ENCODE measurements around the gene SPATA24.

SPATA24 gene

DNA sequence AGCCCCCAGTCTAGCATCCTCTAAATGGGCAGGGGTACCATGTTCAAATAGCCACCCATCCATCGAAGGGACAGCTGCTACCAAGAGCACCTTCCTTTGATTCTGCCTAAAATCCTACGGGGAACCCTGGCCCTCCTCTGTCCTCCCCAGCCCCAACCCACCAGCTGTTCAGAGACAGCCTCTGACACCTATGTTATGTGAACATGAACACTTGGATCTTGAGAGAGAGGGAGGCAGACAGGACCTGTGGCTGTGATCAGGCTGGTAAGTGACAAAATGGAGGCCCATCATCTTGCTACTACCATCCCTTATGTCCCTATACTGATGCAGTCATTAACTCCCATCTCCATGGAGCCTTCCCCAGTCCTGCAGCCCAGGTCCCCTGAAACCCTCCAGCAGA, 29.0 kb downstream of the SPATA24 start:
- Histone ChIP-seq H3F3A (ENCODE audit: insufficient read depth) (no peaks in the 10 kb centered on the region), H3K36me3 (ENCODE audit: low read length) (no peaks in the 10 kb centered on the region), H2AFZ (ENCODE audit: low read depth, low read length, severe bottlenecking) (no peak overlapping the region), H3K9ac (ENCODE audit: low read length) (no peak overlapping the region), H3K9me3 (ENCODE audit: insufficient read depth, low read length) (no peaks in the 10 kb centered on the region), H3K4me3 (ENCODE audit: insufficient read depth, low read length, poor library complexity, severe bottlenecking) (no peak overlapping the region), H3K79me2 (ENCODE audit: insufficient read depth, low read length) (no peaks in the 10 kb centered on the region), H3K9me2 (replicated peaks; ENCODE audit: insufficient read depth, low read length) (no peaks in the 10 kb centered on the region), H3K4me2 (ENCODE audit: low read depth, low read length, poor library complexity, severe bottlenecking) (no peak overlapping the region), H3K27ac (ENCODE audit: low read depth, low read length) (no peak overlapping the region), H4K20me1 (ENCODE audit: low read depth, low read length) (no peaks in the 10 kb centered on the region), H3K27me3 (ENCODE audit: low read length) (no peaks in the 10 kb centered on the region)
- TF ChIP-seq CTCF (IDR thresholded peaks at IDR 0.05; ENCODE audit: insufficient read depth, low read length, poor library complexity, severe bottlenecking) = no peak

- Histone ChIP-seq H3K27ac (ENCODE audit: low read depth, low read length) (no peak overlapping the region), H3K9me2 (replicated peaks; ENCODE audit: insufficient read depth, low read length) (no peaks in the 10 kb centered on the region), H3K9ac (ENCODE audit: low read length) (no peak overlapping the region), H3K9me3 (ENCODE audit: insufficient read depth, low read length) (no peaks in the 10 kb centered on the region), H3K4me2 (ENCODE audit: low read depth, low read length, poor library complexity, severe bottlenecking) (no peak overlapping the region), H3K79me2 (ENCODE audit: insufficient read depth, low read length) (no peaks in the 10 kb centered on the region), H2AFZ (ENCODE audit: low read depth, low read length, severe bottlenecking) (no peak overlapping the region), H3K27me3 (ENCODE audit: low read length) (no peaks in the 10 kb centered on the region), H3K4me3 (ENCODE audit: insufficient read depth, low read length, poor library complexity, severe bottlenecking) (no peak overlapping the region), H4K20me1 (ENCODE audit: low read depth, low read length) (no peaks in the 10 kb centered on the region), H3F3A (ENCODE audit: insufficient read depth) (0 out of 2 replicates have a peak, but pooled peaks cover 5% of the 10 kb centered on the region), H3K36me3 (ENCODE audit: low read length) (no peaks in the 10 kb centered on the region)
- TF ChIP-seq CTCF (IDR thresholded peaks at IDR 0.05; ENCODE audit: insufficient read depth, low read length, poor library complexity, severe bottlenecking) (no peak), EZH2phosphoT487 (conservative IDR thresholded peaks at IDR 0.05; ENCODE audit: low read length) (no peak)
Measured at GRCh38 chr5:139371482-139372435, 32.1 kb downstream of the SPATA24 start.

GRCh38 chr5:139369181-139369580, 34.7 kb downstream of the SPATA24 start:
- H3K27ac ChIP-seq (ENCODE audit: low read depth, low read length) = no peak overlapping the region
- H3K27me3 ChIP-seq (ENCODE audit: low read length) = no peaks in the 10 kb centered on the region

More at GRCh38 chr5:139369181-139369580, 34.7 kb downstream of the SPATA24 start:
- Histone ChIP-seq H3K79me2 (ENCODE audit: insufficient read depth, low read length) (no peaks in the 10 kb centered on the region), H3K9me2 (replicated peaks; ENCODE audit: insufficient read depth, low read length) (no peaks in the 10 kb centered on the region), H3K9ac (ENCODE audit: low read length) (no peak overlapping the region), H3K4me2 (ENCODE audit: low read depth, low read length, poor library complexity, severe bottlenecking) (no peak overlapping the region), H4K20me1 (ENCODE audit: low read depth, low read length) (no peaks in the 10 kb centered on the region), H3K36me3 (ENCODE audit: low read length) (peaks cover 4% of the 10 kb centered on the region; the same call in 1 of the 2 replicates), H3K4me3 (ENCODE audit: insufficient read depth, low read length, poor library complexity, severe bottlenecking) (no peak overlapping the region), H2AFZ (ENCODE audit: low read depth, low read length, severe bottlenecking) (no peak overlapping the region), H3F3A (ENCODE audit: insufficient read depth) (0 out of 2 replicates have a peak, but pooled peaks cover 9% of the 10 kb centered on the region), H3K9me3 (ENCODE audit: insufficient read depth, low read length) (no peaks in the 10 kb centered on the region)
- no peak for TF ChIP-seq CTCF (IDR thresholded peaks at IDR 0.05; ENCODE audit: insufficient read depth, low read length, poor library complexity, severe bottlenecking)
